Activated B cell treated with CpG ODN at 0.5 μM for 24 hours (primary cell): ENCODE results near the gene IQUB. TPM values are rescaled to one million over a fixed set of nuclear protein-coding genes. Genes with fewer than 3 reads are reported as not detected.
"Not testable (repeated sequence)": the region's sequence is repeated elsewhere in the genome, so short reads cannot be mapped to it uniquely, and the experiment has no call there.

Source experiments
- ATAC-seq: fragments of 200-7000 bp; cut with Tn5 transposase; one replicate; pipeline ENCODE4 v1.10.0; 2021; ENCODE audit warnings: low read depth, mild to moderate bottlenecking, moderate library complexity
- CTCF ChIA-PET: fragments of 350-600 bp; sonication (Branson Sonifier 250); formaldehyde crosslinking; loops from one replicate; lab custom pipeline; 2021; ENCODE audit warnings: antibody characterized with exemption; lab: Charles Lee
- POLR2A ChIA-PET: fragments of 350-600 bp; sonication (Branson Sonifier 250); formaldehyde crosslinking; loops from one replicate; lab custom pipeline; 2021; ENCODE audit warnings: antibody characterized with exemption; lab: Charles Lee
- DNase-seq: peaks from one replicate; pipeline ENCODE4 v3.0.0; 2022
- H3K27ac Mint-ChIP-seq: one replicate; pipeline ENCODE4 v1.8.0; 2020; ENCODE audit warnings: mixed read lengths
- H3K27me3 Mint-ChIP-seq: one replicate; pipeline ENCODE4 v1.8.0; 2021; ENCODE audit warnings: mixed read lengths
- H3K36me3 Mint-ChIP-seq: one replicate; pipeline ENCODE4 v1.8.0; 2021; ENCODE audit warnings: low read depth, mixed read lengths
- H3K4me1 Mint-ChIP-seq: one replicate; pipeline ENCODE4 v1.8.0; 2021; ENCODE audit warnings: mixed read lengths
- H3K4me3 Mint-ChIP-seq: one replicate; pipeline ENCODE4 v1.8.0; 2020; ENCODE audit warnings: mild to moderate bottlenecking, mixed read lengths
- H3K9me3 Mint-ChIP-seq: one replicate; pipeline ENCODE4 v1.8.0; 2020; ENCODE audit warnings: mixed read lengths
- CTCF ChIP-seq: fragments of 200-600 bp; IDR thresholded peaks from one replicate; pipeline ENCODE4 v1.8.0; 2022; ENCODE audit warnings: antibody characterized with exemption, mild to moderate bottlenecking
- intact Hi-C: fragments of 100-400 bp; cut with micrococcal nuclease; formaldehyde crosslinking; loops from one replicate; pipeline ENCODE4 v1.15.1; 2024
- total RNA-seq: library from RNA; stranded (reverse); gene quantifications from 2 replicates; pipeline ENCODE4 v1.2.3, GENCODE V29; 2022

Gene IQUB
- total RNA-seq, 1 donor from 2014 or later = 0.11 TPM

GRCh38 chr7:123423622-123424021, 110.8 kb downstream of the IQUB start:
- no peaks in the 10 kb centered on the region for H3K27me3 Mint-ChIP-seq
- no peaks in the 10 kb centered on the region for H3K4me1 Mint-ChIP-seq
- ATAC-seq = no peak
- no peak overlapping the region for H3K4me3 Mint-ChIP-seq
- H3K36me3 Mint-ChIP-seq = no peaks in the 10 kb centered on the region
- ChIA-PET POLR2A (no interaction called here), CTCF (no interaction called here)
- peaks cover 23% of the 10 kb centered on the region for H3K9me3 Mint-ChIP-seq
- no peak for DNase-seq
- intact Hi-C loops = no loop called here
- TF ChIP-seq CTCF = no peak
- H3K27ac Mint-ChIP-seq = no peak overlapping the region

- intact Hi-C loops = no loop called here
- ChIA-PET CTCF (no interaction called here), POLR2A (no interaction called here)
- ATAC-seq = no peak
- no peak for DNase-seq
- no peaks in the 10 kb centered on the region for H3K27me3 Mint-ChIP-seq
- no peak for TF ChIP-seq CTCF
- H3K36me3 Mint-ChIP-seq = no peaks in the 10 kb centered on the region
- peaks cover 18% of the 10 kb centered on the region for H3K9me3 Mint-ChIP-seq
- no peaks in the 10 kb centered on the region for H3K4me1 Mint-ChIP-seq
- H3K27ac Mint-ChIP-seq = no peak overlapping the region
- H3K4me3 Mint-ChIP-seq = no peak overlapping the region
Observed at GRCh38 chr7:123417580-123417979, 116.8 kb downstream of the IQUB start.

- ATAC-seq (no peak), DNase-seq (no peak)
- ChIA-PET CTCF (no interaction called here), POLR2A (no interaction called here)
- no peaks in the 10 kb centered on the region for H3K4me1 Mint-ChIP-seq
- no peaks in the 10 kb centered on the region for H3K27me3 Mint-ChIP-seq
- H3K9me3 Mint-ChIP-seq = peaks cover 15% of the 10 kb centered on the region
- H3K36me3 Mint-ChIP-seq = no peaks in the 10 kb centered on the region
- H3K27ac Mint-ChIP-seq = no peak overlapping the region
- no peak for TF ChIP-seq CTCF
- intact Hi-C loops = no loop called here
- H3K4me3 Mint-ChIP-seq = no peak overlapping the region
Observed at GRCh38 chr7:123415625-123416024, 118.8 kb downstream of the IQUB start.

- ATAC-seq = no peak
- no peak for TF ChIP-seq CTCF
- Mint-ChIP-seq H3K27me3 (no peaks in the 10 kb centered on the region), H3K9me3 (no peaks in the 10 kb centered on the region), H3K4me1 (no peaks in the 10 kb centered on the region), H3K27ac (no peak overlapping the region), H3K36me3 (no peaks in the 10 kb centered on the region), H3K4me3 (no peak overlapping the region)
- DNase-seq = no peak
- ChIA-PET POLR2A (no interaction called here), CTCF (no interaction called here)
- intact Hi-C loops = no loop called here
Observed at GRCh38 chr7:123410273-123410904, 124.0 kb downstream of the IQUB start.

DNA sequence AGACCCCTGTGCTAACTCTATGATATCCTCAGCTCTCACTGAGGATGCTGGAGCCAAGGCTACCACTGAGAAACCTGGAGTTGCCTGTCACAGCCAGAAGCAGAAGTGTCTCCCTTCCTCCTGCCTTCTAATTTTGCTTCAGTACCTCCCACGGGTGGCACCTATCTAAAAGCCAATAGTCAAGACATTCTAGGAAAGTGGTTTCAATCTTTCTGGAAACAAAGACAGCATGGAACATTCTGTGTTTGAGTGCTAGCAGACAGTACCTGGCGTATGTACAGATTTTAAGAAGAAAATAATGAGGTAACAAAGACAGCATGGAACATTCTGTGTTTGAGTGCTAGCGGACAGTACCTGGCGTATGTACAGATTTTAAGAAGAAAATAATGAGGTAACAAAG, 126.4 kb downstream of the IQUB start:
- H3K4me1 Mint-ChIP-seq, CTCF ChIA-PET, DNase-seq, intact Hi-C loops, H3K36me3 Mint-ChIP-seq, H3K4me3 Mint-ChIP-seq, ATAC-seq, H3K9me3 Mint-ChIP-seq, POLR2A ChIA-PET, H3K27me3 Mint-ChIP-seq, H3K27ac Mint-ChIP-seq: not testable (repeated sequence)

Other genes with a start within 250 kb of the IQUB start
- gene NDUFA5, start 23.2 kb upstream of the IQUB start, total RNA-seq = 54.3 and 63.8 TPM in 2 replicates
- gene ASB15, start 67.2 kb upstream of the IQUB start, total RNA-seq = not detected in 2 replicates
- not detected in 2 replicates for gene LMOD2, start 121.3 kb upstream of the IQUB start, total RNA-seq
- 5.5 and 6.9 TPM in 2 replicates for gene WASL, start 214.4 kb upstream of the IQUB start, total RNA-seq